ENCODE measurements around the gene TMEM245. TPM values are rescaled to one million over a fixed set of nuclear protein-coding genes. Genes with fewer than 3 reads are reported as not detected.
"Not testable (repeated sequence)": the region's sequence is repeated elsewhere in the genome, so short reads cannot be mapped to it uniquely, and the experiment has no call there.

TMEM245 gene
- total RNA-seq, 1 donor from 2014 or later: 40.0 TPM

DNA sequence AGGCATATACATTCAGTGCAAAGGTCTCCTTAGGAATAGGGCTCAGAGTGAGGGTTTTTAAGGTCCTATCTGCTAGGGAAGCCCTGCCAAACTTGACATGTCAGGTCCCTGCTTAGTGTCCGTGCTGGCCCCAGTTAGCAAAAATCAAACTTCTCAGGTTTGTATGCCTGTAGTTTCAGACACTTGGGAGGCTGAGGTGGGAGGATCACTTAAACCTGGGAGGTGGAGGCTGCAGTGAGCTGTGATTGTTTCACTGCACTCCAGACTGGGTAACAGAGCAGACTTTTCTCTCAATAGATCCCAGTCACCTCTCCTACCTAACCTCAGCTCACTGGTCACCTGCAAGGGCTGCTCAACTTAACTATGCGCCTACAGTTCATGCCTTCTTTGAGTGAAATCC, 18.7 kb upstream of the TMEM245 start:
- DNase-seq (ENCODE audit: extremely low spot score, unreplicated experiment): no peak
- no peaks in the 10 kb centered on the region for H3K36me3 Mint-ChIP-seq (ENCODE audit: unreplicated experiment)
- H3K9me3 Mint-ChIP-seq (ENCODE audit: unreplicated experiment): no peaks in the 10 kb centered on the region
- no peaks in the 10 kb centered on the region for H3K4me1 Mint-ChIP-seq (ENCODE audit: unreplicated experiment)
- peaks cover 2% of the 10 kb centered on the region for H3K27me3 Mint-ChIP-seq (ENCODE audit: unreplicated experiment)
- no peak for TF ChIP-seq CTCF (IDR thresholded peaks at IDR 0.05)
- H3K4me3 Mint-ChIP-seq (ENCODE audit: unreplicated experiment): no peak overlapping the region
- H3K27ac Mint-ChIP-seq (ENCODE audit: unreplicated experiment): no peak overlapping the region

- no peak overlapping the region for H3K4me3 Mint-ChIP-seq (ENCODE audit: unreplicated experiment)
- DNase-seq (ENCODE audit: extremely low spot score, unreplicated experiment): no peak
- H3K27ac Mint-ChIP-seq (ENCODE audit: unreplicated experiment): no peak overlapping the region
- H3K36me3 Mint-ChIP-seq (ENCODE audit: unreplicated experiment): no peaks in the 10 kb centered on the region
- no peaks in the 10 kb centered on the region for H3K9me3 Mint-ChIP-seq (ENCODE audit: unreplicated experiment)
- no peak for TF ChIP-seq CTCF (IDR thresholded peaks at IDR 0.05)
- no peaks in the 10 kb centered on the region for H3K4me1 Mint-ChIP-seq (ENCODE audit: unreplicated experiment)
- H3K27me3 Mint-ChIP-seq (ENCODE audit: unreplicated experiment): peaks cover 2% of the 10 kb centered on the region
These were observed 14.4 kb upstream of the TMEM245 start for GRCh38 chr9:109134167-109134578.

DNA sequence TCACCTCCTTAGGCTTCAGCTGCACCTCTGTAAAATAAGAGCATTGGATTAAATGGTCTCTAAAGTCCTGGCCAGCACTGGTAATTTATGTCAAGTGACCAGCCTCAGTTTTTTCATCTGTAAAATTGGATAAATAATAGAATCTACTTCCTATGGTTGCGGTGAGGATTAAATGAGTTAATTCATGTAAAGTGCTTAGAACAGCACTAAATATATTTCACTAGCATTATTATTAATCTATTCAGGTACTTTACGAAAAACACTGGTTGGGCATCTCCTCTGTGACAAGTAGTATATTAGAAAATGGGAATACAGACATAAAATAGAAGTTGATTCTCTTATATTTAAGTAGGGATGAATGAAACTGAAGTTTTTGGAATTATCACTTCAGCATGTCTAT, 13.8 kb upstream of the TMEM245 start:
- no peak overlapping the region for H3K4me3 Mint-ChIP-seq (ENCODE audit: unreplicated experiment)
- no peak for TF ChIP-seq CTCF (IDR thresholded peaks at IDR 0.05)
- no peaks in the 10 kb centered on the region for H3K36me3 Mint-ChIP-seq (ENCODE audit: unreplicated experiment)
- no peak overlapping the region for H3K27ac Mint-ChIP-seq (ENCODE audit: unreplicated experiment)
- H3K4me1 Mint-ChIP-seq (ENCODE audit: unreplicated experiment): no peaks in the 10 kb centered on the region
- no peak for DNase-seq (ENCODE audit: extremely low spot score, unreplicated experiment)
- no peaks in the 10 kb centered on the region for H3K9me3 Mint-ChIP-seq (ENCODE audit: unreplicated experiment)
- H3K27me3 Mint-ChIP-seq (ENCODE audit: unreplicated experiment): peaks cover 2% of the 10 kb centered on the region

DNA sequence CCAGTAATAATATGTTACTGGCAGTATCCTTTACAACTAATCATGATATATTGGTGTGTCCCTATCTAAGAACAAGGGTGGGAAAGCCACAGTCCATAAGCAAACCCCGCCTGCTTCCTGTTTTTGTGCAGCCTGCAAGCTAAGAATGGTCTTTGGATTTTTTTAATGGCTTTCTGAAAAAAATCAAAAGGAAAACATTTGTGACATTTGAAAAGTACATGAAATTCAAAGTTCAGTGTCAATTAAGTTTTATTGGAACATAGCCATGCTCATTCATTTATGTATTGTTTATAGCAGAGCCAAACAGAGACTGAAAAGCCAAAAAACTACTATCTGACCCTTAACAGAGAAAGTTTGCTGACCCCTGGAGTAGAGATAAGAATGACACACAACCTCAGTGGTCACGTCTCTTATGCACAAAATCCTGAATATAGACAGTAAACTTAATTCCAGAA, 12.8 kb upstream of the TMEM245 start:
- no peaks in the 10 kb centered on the region for H3K9me3 Mint-ChIP-seq (ENCODE audit: unreplicated experiment)
- no peak for TF ChIP-seq CTCF (IDR thresholded peaks at IDR 0.05)
- no peaks in the 10 kb centered on the region for H3K4me1 Mint-ChIP-seq (ENCODE audit: unreplicated experiment)
- H3K36me3 Mint-ChIP-seq (ENCODE audit: unreplicated experiment): no peaks in the 10 kb centered on the region
- H3K27me3 Mint-ChIP-seq (ENCODE audit: unreplicated experiment): peaks cover 2% of the 10 kb centered on the region
- H3K4me3 Mint-ChIP-seq (ENCODE audit: unreplicated experiment): no peak overlapping the region
- no peak overlapping the region for H3K27ac Mint-ChIP-seq (ENCODE audit: unreplicated experiment)
- no peak for DNase-seq (ENCODE audit: extremely low spot score, unreplicated experiment)

- Mint-ChIP-seq H3K9me3 (ENCODE audit: unreplicated experiment) (no peaks in the 10 kb centered on the region), H3K4me1 (ENCODE audit: unreplicated experiment) (no peaks in the 10 kb centered on the region), H3K27ac (ENCODE audit: unreplicated experiment) (no peak overlapping the region), H3K27me3 (ENCODE audit: unreplicated experiment) (no peaks in the 10 kb centered on the region), H3K36me3 (ENCODE audit: unreplicated experiment) (no peaks in the 10 kb centered on the region), H3K4me3 (ENCODE audit: unreplicated experiment) (no peak overlapping the region)
- DNase-seq (ENCODE audit: extremely low spot score, unreplicated experiment): no peak
- TF ChIP-seq CTCF (IDR thresholded peaks at IDR 0.05): no peak
These were observed 9.9 kb upstream of the TMEM245 start for GRCh38 chr9:109129470-109130197.

DNA sequence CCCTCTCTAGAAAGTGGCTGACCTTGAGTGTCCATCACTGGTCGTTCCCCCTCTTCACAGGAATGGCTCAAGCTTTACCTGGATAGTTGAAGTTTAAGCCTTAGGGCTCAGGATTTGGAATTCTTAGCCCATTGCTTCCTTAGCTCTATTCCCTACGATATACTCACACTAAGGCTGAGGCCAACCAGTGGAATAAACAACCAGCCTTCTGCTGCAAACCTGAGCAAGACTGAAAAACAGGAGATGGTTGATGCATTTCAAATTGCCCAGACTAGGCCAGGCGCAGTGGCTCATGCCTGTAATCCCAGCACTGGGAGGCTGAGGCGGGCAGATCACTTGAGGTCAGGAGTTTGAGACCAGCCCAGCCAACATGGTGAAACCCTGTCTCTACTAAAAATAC, 6.9 kb upstream of the TMEM245 start:
- not testable (repeated sequence) for H3K36me3 Mint-ChIP-seq (ENCODE audit: unreplicated experiment); H3K4me3 Mint-ChIP-seq (ENCODE audit: unreplicated experiment); H3K27me3 Mint-ChIP-seq (ENCODE audit: unreplicated experiment); H3K9me3 Mint-ChIP-seq (ENCODE audit: unreplicated experiment); H3K4me1 Mint-ChIP-seq (ENCODE audit: unreplicated experiment); H3K27ac Mint-ChIP-seq (ENCODE audit: unreplicated experiment); DNase-seq (ENCODE audit: extremely low spot score, unreplicated experiment)

Measured in osteocyte (in vitro differentiated cells).